Trophoblast cell (in vitro differentiated cells and primary cell): ENCODE results near the gene MMS22L.

Source experiments
- DNase-seq, 2 donors: peaks; one replicate each; pipeline ENCODE4 v3.0.0-alpha.2; 2016
- H2AFZ ChIP-seq: 2 replicates; pipeline ENCODE4 v1.6.1; 2013; ENCODE audit warnings: low read length, moderate library complexity, mild to moderate bottlenecking; ENCODE audit not compliant: insufficient read depth, poor library complexity
- H2AK5ac ChIP-seq: 2 replicates; pipeline ENCODE4 v1.6.1; 2013; ENCODE audit warnings: mild to moderate bottlenecking, low read length
- H2BK120ac ChIP-seq: 2 replicates; pipeline ENCODE4 v1.6.1; 2013; ENCODE audit warnings: low read length, mild to moderate bottlenecking, moderate library complexity; ENCODE audit not compliant: insufficient read depth, poor library complexity
- H2BK12ac ChIP-seq: 2 replicates; pipeline ENCODE4 v1.6.1; 2013; ENCODE audit warnings: mild to moderate bottlenecking, low read length, moderate library complexity
- H2BK5ac ChIP-seq: 2 replicates; pipeline ENCODE4 v1.6.1; 2013; ENCODE audit warnings: low read length, low read depth, moderate library complexity, mild to moderate bottlenecking; ENCODE audit not compliant: poor library complexity
- H3K14ac ChIP-seq: 2 replicates; pipeline ENCODE4 v1.6.1; 2013; ENCODE audit warnings: mild to moderate bottlenecking, low read length
- H3K18ac ChIP-seq: 2 replicates; pipeline ENCODE4 v1.6.1; 2013; ENCODE audit warnings: mild to moderate bottlenecking, low read length
- H3K23ac ChIP-seq: 2 replicates; pipeline ENCODE4 v1.6.1; 2013; ENCODE audit warnings: low read length
- H3K27ac ChIP-seq: 2 replicates; pipeline ENCODE4 v1.5.1; 2013; ENCODE audit warnings: low read depth, mild to moderate bottlenecking, inconsistent platforms, low read length, moderate library complexity
- H3K27me3 ChIP-seq: 2 replicates; pipeline ENCODE4 v1.6.1; 2013; ENCODE audit warnings: inconsistent platforms, mild to moderate bottlenecking, low read length, moderate library complexity; ENCODE audit not compliant: insufficient read depth
- H3K36me3 ChIP-seq, 2 experiments: 1 replicate in 1 of 2; 2 replicates in 1 of 2; pipeline ENCODE4 v1.6.1; 2013; ENCODE audit warnings: low read length in 2 of 2, mild to moderate bottlenecking in 2 of 2, moderate library complexity in 1 of 2; ENCODE audit not compliant: insufficient read depth in 2 of 2, control insufficient read depth in 1 of 2
- H3K4ac ChIP-seq: 2 replicates; pipeline ENCODE4 v1.6.1; 2013; ENCODE audit warnings: low read depth, mild to moderate bottlenecking, low read length, moderate library complexity
- H3K4me1 ChIP-seq, 2 experiments: 1 replicate in 1 of 2; 2 replicates in 1 of 2; pipeline ENCODE4 v1.6.1; 2013; ENCODE audit warnings: low read length in 2 of 2, mild to moderate bottlenecking in 2 of 2, moderate library complexity in 1 of 2; ENCODE audit not compliant: insufficient read depth in 2 of 2, control insufficient read depth in 1 of 2
- H3K4me2 ChIP-seq: 2 replicates; pipeline ENCODE4 v1.6.1; 2013; ENCODE audit warnings: inconsistent platforms, mild to moderate bottlenecking, low read length, moderate library complexity
- H3K4me3 ChIP-seq: 2 replicates; pipeline ENCODE4 v1.5.1; 2013; ENCODE audit warnings: mild to moderate bottlenecking, low read depth, low read length, inconsistent platforms
- H3K79me1 ChIP-seq: one replicate; pipeline ENCODE4 v1.6.1; 2013; ENCODE audit warnings: low read length
- H3K79me2 ChIP-seq: 2 replicates; pipeline ENCODE4 v1.6.1; 2013; ENCODE audit warnings: low read length, mild to moderate bottlenecking; ENCODE audit not compliant: control insufficient read depth, insufficient read depth, poor library complexity
- H3K9ac ChIP-seq: 2 replicates; pipeline ENCODE4 v1.6.1; 2013; ENCODE audit warnings: mild to moderate bottlenecking, low read length
- H3K9me3 ChIP-seq: 2 replicates; pipeline ENCODE4 v1.6.1; 2013; ENCODE audit warnings: low read depth, mild to moderate bottlenecking, control low read depth, inconsistent platforms, low read length; ENCODE audit not compliant: insufficient read depth
- H4K12ac ChIP-seq: 2 replicates; pipeline ENCODE4 v1.6.1; 2013; ENCODE audit warnings: low read depth, mild to moderate bottlenecking, low read length, moderate library complexity
- H4K8ac ChIP-seq: 2 replicates; pipeline ENCODE4 v1.6.1; 2013; ENCODE audit warnings: low read depth, mild to moderate bottlenecking, low read length, moderate library complexity
- H4K91ac ChIP-seq: one replicate; pipeline ENCODE4 v1.6.1; 2013; ENCODE audit warnings: low read depth, mild to moderate bottlenecking, low read length, moderate library complexity
- WGBS: extraction: QIAGEN DNeasy Blood & Tissue Kit; methylation state at CpG from one replicate; pipeline ENCODE4 v1.1.7; 2013; ENCODE audit warnings: missing lambda C conversion rate; ENCODE audit not compliant: insufficient read length, insufficient coverage; ENCODE audit errors: extremely low coverage; 5-methylcytosine and 5-hydroxymethylcytosine counted together

The MMS22L gene

DNA sequence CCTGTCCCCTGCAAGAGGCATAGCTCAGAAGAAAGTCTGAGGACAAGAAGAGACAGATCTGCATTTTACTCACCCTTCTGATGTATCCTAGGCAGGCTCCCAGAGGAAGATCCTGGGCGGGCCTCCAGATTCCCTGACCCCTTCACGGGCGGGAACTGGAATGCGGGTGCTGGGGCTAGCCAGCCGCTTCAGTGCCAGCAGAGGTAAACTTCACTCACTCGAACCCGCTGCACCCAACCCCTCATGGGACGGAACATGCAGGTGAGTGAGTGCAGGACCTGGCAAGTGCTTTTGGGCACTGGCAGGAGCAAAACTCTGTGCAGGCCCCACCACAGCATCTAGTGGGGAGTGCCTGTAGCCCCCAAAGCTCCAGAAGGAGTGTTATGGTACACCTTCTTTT lies 171.8 kb downstream of the MMS22L start:
- no CpG with 5 or more reads among the region's 8 CpGs for WGBS
- Histone ChIP-seq H3K79me1 (no peaks in the 10 kb centered on the region), H3K4ac (no peak overlapping the region), H2BK12ac (no peak overlapping the region), H2AK5ac (no peak overlapping the region), H2BK120ac (no peak overlapping the region), H3K79me2 (no peaks in the 10 kb centered on the region), H2AFZ (no peak overlapping the region), H3K14ac (no peak overlapping the region), H4K12ac (no peak overlapping the region), H4K91ac (no peak overlapping the region), H3K18ac (no peak overlapping the region), H3K9me3 (peaks cover 4% of the 10 kb centered on the region), H3K23ac (no peak overlapping the region), H2BK5ac (no peak overlapping the region), H3K4me1 (no peaks in the 10 kb centered on the region), H4K8ac (no peak overlapping the region), H3K4me3 (no peak overlapping the region), H3K27ac (no peak overlapping the region), H3K4me2 (no peak overlapping the region), H3K36me3 (no peaks in the 10 kb centered on the region), H3K9ac (no peak overlapping the region), H3K27me3 (no peaks in the 10 kb centered on the region)
- DNase-seq: no peak

DNA sequence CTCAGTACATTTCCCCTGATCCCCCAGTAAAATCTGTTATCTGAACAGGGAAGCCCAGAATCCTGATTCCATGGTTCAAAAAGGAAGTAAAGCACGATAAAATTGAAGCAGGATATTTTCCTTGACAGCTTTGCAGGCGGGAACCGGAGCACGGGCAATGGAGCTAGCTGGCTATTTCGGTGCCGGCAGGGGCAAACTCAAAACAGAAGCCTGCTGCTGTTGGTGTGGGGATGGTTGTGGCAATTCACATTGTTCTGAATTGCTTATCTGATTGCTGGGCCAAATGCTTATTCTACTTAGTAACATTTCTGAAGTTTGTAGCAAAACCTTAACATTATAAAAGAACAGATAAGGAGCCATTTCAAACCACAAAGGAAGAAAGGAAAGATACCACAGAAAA lies 172.4 kb downstream of the MMS22L start:
- Histone ChIP-seq H2AFZ (no peak overlapping the region), H3K4me1 (no peaks in the 10 kb centered on the region), H3K4me3 (no peak overlapping the region), H3K9me3 (peaks cover 4% of the 10 kb centered on the region), H3K23ac (no peak overlapping the region), H2BK5ac (no peak overlapping the region), H3K27ac (no peak overlapping the region), H2AK5ac (no peak overlapping the region), H3K79me1 (no peaks in the 10 kb centered on the region), H3K14ac (no peak overlapping the region), H2BK12ac (no peak overlapping the region), H3K27me3 (no peaks in the 10 kb centered on the region), H3K79me2 (no peaks in the 10 kb centered on the region), H4K8ac (no peak overlapping the region), H3K36me3 (no peaks in the 10 kb centered on the region), H4K91ac (no peak overlapping the region), H3K4ac (no peak overlapping the region), H4K12ac (no peak overlapping the region), H2BK120ac (no peak overlapping the region), H3K4me2 (no peak overlapping the region), H3K9ac (no peak overlapping the region), H3K18ac (no peak overlapping the region)
- DNase-seq: peak in 1 of 2 donors; percentile 4
- no CpG with 5 or more reads among the region's 6 CpGs for WGBS

DNA sequence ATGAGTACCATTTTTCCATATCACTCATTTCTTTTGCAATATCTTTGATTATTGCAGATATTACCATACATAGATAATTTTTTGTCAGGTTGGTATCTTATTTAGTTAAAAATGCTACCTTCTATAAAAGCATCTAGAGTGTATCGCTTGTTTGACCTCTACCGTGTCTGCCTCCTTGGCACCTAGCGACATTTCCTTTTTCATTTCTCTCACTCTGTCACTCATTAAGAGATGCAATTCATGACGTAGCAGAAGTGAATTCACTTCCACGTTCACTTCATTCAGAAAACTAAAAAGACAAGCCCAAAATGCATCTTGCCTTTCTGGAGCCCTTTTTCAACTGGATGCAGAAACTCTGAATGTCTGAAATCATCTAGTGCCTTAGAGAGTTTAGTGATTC lies 172.9 kb downstream of the MMS22L start:
- no peaks in the 10 kb centered on the region for H3K36me3 ChIP-seq
- H3K18ac ChIP-seq: no peak overlapping the region
- no peak overlapping the region for H2AFZ ChIP-seq
- H3K4me3 ChIP-seq: no peak overlapping the region
- H3K27me3 ChIP-seq: no peaks in the 10 kb centered on the region
- no peaks in the 10 kb centered on the region for H3K79me1 ChIP-seq
- H3K4me2 ChIP-seq: no peak overlapping the region
- DNase-seq: no peak
- no peaks in the 10 kb centered on the region for H3K4me1 ChIP-seq
- no peak overlapping the region for H4K91ac ChIP-seq
- no peak overlapping the region for H3K4ac ChIP-seq
- no peak overlapping the region for H3K23ac ChIP-seq
- peaks cover 4% of the 10 kb centered on the region for H3K9me3 ChIP-seq
- no peak overlapping the region for H4K8ac ChIP-seq
- H3K79me2 ChIP-seq: no peaks in the 10 kb centered on the region
- H2AK5ac ChIP-seq: no peak overlapping the region
- no peak overlapping the region for H2BK12ac ChIP-seq
- no peak overlapping the region for H3K9ac ChIP-seq
- H4K12ac ChIP-seq: no peak overlapping the region
- no peak overlapping the region for H2BK5ac ChIP-seq
- no CpG with 5 or more reads among the region's 5 CpGs for WGBS
- no peak overlapping the region for H2BK120ac ChIP-seq
- H3K27ac ChIP-seq: no peak overlapping the region
- H3K14ac ChIP-seq: no peak overlapping the region

DNA sequence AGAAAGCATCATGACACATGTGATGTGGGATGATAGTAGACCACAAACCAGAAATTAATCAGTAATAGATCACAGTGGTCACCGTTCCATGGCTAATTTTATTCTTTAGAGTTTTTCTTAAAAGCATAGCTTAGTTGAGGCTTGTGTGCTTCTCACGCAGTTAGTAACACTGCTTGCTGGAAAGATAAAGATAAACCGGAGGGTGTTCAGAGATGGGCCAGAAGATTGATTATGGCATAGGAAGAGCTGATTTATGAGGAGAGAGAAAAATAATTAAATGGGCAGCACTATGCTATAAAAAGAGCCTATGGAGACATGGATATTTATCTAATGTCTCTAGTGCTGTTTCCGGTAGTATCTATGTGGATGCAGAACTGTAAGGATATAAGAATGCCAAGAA lies 173.6 kb downstream of the MMS22L start:
- no peak overlapping the region for H2AFZ ChIP-seq
- no peak overlapping the region for H2BK5ac ChIP-seq
- H3K4me1 ChIP-seq: no peaks in the 10 kb centered on the region
- no peak overlapping the region for H3K4me3 ChIP-seq
- H3K23ac ChIP-seq: no peak overlapping the region
- H3K4ac ChIP-seq: no peak overlapping the region
- H4K12ac ChIP-seq: no peak overlapping the region
- WGBS: no CpG with 5 or more reads among the region's 4 CpGs
- no peak for DNase-seq
- H2AK5ac ChIP-seq: no peak overlapping the region
- H2BK12ac ChIP-seq: no peak overlapping the region
- H3K9me3 ChIP-seq: peaks cover 4% of the 10 kb centered on the region
- H3K18ac ChIP-seq: no peak overlapping the region
- no peak overlapping the region for H2BK120ac ChIP-seq
- no peak overlapping the region for H3K14ac ChIP-seq
- H3K79me1 ChIP-seq: no peaks in the 10 kb centered on the region
- no peak overlapping the region for H4K8ac ChIP-seq
- H3K27ac ChIP-seq: no peak overlapping the region
- no peaks in the 10 kb centered on the region for H3K79me2 ChIP-seq
- no peak overlapping the region for H3K4me2 ChIP-seq
- no peaks in the 10 kb centered on the region for H3K27me3 ChIP-seq
- H3K36me3 ChIP-seq: no peaks in the 10 kb centered on the region
- H4K91ac ChIP-seq: no peak overlapping the region
- H3K9ac ChIP-seq: no peak overlapping the region
